ENCODE measurements around the gene TAGLN3.

TAGLN3 gene

DNA sequence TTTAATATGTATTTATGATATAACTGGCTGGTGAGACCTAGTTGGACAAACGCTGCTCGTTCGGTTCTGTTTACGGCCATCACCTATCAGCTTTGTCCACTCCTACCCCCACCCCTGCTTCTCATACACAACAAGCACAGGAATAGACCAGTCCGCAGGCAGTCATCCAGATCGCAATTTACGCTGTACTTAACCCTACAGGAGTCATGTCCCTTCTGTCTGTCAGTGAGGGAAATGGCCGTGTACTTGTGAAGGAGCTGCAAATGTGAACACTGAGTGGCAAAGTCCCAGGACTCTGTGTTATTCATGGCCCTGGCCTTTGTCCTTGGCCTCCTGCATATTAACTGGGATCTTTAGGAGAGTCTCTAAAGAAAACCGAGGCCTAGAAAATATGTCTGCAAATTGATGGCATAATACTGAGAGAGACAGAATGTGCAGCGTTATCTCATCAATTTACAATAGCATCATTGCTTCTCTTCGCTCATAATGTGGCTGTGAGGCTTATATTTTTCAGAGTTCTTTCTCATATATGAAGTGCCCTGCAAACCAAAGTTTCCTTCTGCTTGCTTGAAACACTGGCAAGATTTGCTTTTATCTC, 27.1 kb upstream of the TAGLN3 start:
- peak overlapping the region in 1 of 3 experiments; percentile 72 for H3K27ac Mint-ChIP-seq
- TF ChIP-seq, protein P1, sequence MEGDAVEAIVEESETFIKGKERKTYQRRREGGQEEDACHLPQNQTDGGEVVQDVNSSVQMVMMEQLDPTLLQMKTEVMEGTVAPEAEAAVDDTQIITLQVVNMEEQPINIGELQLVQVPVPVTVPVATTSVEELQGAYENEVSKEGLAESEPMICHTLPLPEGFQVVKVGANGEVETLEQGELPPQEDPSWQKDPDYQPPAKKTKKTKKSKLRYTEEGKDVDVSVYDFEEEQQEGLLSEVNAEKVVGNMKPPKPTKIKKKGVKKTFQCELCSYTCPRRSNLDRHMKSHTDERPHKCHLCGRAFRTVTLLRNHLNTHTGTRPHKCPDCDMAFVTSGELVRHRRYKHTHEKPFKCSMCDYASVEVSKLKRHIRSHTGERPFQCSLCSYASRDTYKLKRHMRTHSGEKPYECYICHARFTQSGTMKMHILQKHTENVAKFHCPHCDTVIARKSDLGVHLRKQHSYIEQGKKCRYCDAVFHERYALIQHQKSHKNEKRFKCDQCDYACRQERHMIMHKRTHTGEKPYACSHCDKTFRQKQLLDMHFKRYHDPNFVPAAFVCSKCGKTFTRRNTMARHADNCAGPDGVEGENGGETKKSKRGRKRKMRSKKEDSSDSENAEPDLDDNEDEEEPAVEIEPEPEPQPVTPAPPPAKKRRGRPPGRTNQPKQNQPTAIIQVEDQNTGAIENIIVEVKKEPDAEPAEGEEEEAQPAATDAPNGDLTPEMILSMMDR (IDR thresholded peaks at IDR 0.05; ENCODE audit: unreplicated experiment in 3 of 3): no peak
- H3K4me1 Mint-ChIP-seq: peaks cover 12% of the 10 kb centered on the region
- H3K9me3 Mint-ChIP-seq: no peaks in the 10 kb centered on the region
- H3K27me3 Mint-ChIP-seq (ENCODE audit: low read depth): no peaks in the 10 kb centered on the region
- peaks cover 31% of the 10 kb centered on the region for H3K36me3 Mint-ChIP-seq (ENCODE audit: low read depth)
- H3K4me3 Mint-ChIP-seq: no peak overlapping the region

DNA sequence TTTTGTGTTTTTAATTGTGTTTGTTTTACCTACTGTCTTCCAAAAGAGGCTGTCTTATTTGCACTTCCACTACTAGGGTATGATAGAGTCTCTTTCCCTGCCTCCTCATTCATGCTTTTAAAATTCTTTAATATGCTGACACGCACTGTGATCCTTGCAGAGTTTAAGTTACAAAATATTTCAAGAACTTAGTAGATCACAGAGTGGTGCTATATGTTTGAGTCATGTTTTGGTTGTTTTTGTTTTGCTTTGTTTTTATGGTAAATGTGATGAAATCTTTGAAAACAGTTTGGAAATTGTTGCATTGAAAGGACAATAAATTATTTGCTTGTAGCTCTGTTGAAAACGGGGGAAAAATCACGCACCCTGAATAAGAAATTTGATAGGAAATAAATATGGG, 25.8 kb upstream of the TAGLN3 start:
- Mint-ChIP-seq H3K36me3 (ENCODE audit: low read depth) (peaks cover 22% of the 10 kb centered on the region), H3K27me3 (ENCODE audit: low read depth) (no peaks in the 10 kb centered on the region), H3K4me1 (peaks cover under 1% of the 10 kb centered on the region), H3K27ac (no peak overlapping the region), H3K9me3 (no peaks in the 10 kb centered on the region), H3K4me3 (no peak overlapping the region)
- TF ChIP-seq, protein P1 (IDR thresholded peaks at IDR 0.05; ENCODE audit: unreplicated experiment in 3 of 3): no peak

DNA sequence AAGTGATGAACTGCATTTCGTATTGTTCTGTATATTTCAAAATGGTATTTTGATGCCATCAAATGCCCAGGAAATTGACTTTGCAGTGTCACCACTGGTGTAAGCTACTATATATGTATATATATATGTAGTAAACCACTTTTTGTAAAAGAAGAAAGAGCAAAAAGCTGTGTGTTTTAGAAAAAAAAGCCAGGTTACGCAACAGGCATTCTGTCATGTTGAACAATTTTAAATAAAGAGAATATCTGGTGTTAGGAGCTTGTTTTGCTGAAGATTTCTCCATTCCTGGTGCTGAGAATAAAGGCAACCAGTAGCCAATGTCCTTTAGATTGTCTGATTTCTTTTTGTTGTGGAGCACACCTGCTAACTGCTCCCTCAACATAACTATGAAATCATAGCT, 23.6 kb upstream of the TAGLN3 start:
- no peaks in the 10 kb centered on the region for H3K27me3 Mint-ChIP-seq (ENCODE audit: low read depth)
- H3K36me3 Mint-ChIP-seq (ENCODE audit: low read depth): peaks cover 11% of the 10 kb centered on the region
- H3K4me3 Mint-ChIP-seq: no peak overlapping the region
- H3K4me1 Mint-ChIP-seq: peaks cover 13% of the 10 kb centered on the region
- no peak overlapping the region for H3K27ac Mint-ChIP-seq
- no peaks in the 10 kb centered on the region for H3K9me3 Mint-ChIP-seq
- TF ChIP-seq, protein P1 (IDR thresholded peaks at IDR 0.05; ENCODE audit: unreplicated experiment in 3 of 3): no peak

DNA sequence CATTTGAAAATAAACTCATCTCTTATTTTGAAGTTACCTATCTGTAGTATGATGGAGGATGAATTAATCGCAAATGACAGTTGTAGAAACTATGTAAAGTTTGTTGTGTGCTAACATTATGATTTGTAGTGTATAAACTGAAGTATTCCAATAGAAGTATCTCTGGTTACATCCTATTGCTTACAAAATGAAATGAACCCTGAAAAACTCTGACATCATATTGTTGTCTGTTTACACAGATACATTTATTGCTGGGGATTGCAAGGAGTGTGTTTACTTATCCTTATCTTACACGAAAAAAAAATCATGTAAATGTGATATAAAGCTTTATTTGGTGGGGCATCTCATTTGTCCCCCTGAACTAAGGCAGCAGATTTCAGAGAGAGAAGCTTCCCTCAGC, 22.5 kb upstream of the TAGLN3 start:
- Mint-ChIP-seq H3K36me3 (ENCODE audit: low read depth) (peaks cover 11% of the 10 kb centered on the region), H3K4me1 (peaks cover 24% of the 10 kb centered on the region), H3K27ac (no peak overlapping the region), H3K27me3 (ENCODE audit: low read depth) (no peaks in the 10 kb centered on the region), H3K9me3 (no peaks in the 10 kb centered on the region), H3K4me3 (peak overlapping the region in 1 of 3 experiments; percentile 30)
- TF ChIP-seq, protein P1 (IDR thresholded peaks at IDR 0.05; ENCODE audit: unreplicated experiment in 3 of 3): no peak

DNA sequence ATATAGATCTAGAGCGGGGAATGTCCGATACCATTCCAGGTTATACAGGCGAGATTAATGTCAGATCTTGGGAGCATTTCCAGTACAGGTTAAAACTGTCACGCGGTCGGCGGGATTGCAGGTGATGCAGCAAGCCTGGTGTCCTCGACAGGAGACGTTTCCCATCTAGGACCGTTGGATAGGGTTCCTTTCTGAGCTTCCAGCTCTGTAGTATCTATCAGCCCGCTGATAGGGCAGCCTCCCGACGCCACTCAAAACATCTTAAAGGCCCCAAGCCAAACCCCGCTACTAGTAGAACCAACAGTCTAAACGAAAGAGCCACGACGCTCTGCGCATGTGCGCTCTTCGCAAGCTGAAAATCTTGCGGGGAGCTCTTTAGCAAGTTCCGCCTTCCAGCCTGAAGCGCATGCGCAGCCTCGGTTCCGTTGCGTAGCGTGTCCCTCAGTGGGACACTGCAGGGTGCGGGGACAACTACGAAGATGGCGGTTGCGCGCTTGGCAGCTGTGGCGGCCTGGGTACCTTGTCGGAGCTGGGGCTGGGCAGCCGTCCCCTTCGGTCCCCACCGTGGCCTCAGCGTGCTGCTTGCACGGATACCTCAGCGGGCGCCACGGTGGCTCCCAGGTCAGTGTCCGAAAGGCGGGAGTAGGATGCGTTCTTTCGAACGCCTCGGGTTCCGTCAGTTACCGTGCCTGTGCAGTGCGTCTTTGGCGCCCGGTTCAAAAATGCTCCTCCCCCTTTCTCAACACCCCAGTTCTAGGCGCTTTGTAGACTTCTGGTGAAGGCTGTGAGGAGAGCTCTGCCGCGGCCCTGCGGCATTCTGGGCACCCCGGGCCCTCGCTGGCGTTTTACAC, 19.9 kb upstream of the TAGLN3 start, which contains the start of gene ABHD10:
ABHD10 (plus strand) TSS at position 444 of the 851 bp plus-strand sequence; CDS start at position 480, 36 bp downstream.
- Mint-ChIP-seq H3K4me3 (peak within 1 kb of the TSS; percentile 90 to 95 (median 94)), H3K36me3 (ENCODE audit: low read depth) (peaks cover 12% of the 10 kb centered on the region), H3K27ac (peak within 1 kb of the TSS; percentile 80 to 91 (median 85)), H3K4me1 (peaks cover 29% of the 10 kb centered on the region), H3K27me3 (ENCODE audit: low read depth) (no peaks in the 10 kb centered on the region), H3K9me3 (no peaks in the 10 kb centered on the region)
- TF ChIP-seq, protein P1 (IDR thresholded peaks at IDR 0.05; ENCODE audit: unreplicated experiment in 3 of 3): no peak
